GM19025 (cell line): ENCODE results near the gene TLDC2.
"Not testable (repeated sequence)": the region's sequence is repeated elsewhere in the genome, so short reads cannot be mapped to it uniquely, and the experiment has no call there.

ENCODE experiments used
- ATAC-seq: cut with Tn5 transposase; IDR thresholded peaks from one replicate; pipeline ENCODE4 v1.9.1; 2021; ENCODE audit warnings: mild to moderate bottlenecking, low read depth, moderate library complexity; ENCODE audit not compliant: unreplicated experiment

Gene TLDC2

GRCh38 chr20:36904690-36905089 is 28.8 kb downstream of the TLDC2 start:
- no peak for ATAC-seq

GRCh38 chr20:36905566-36905965 is 29.6 kb downstream of the TLDC2 start:
- ATAC-seq = not testable (repeated sequence)

DNA sequence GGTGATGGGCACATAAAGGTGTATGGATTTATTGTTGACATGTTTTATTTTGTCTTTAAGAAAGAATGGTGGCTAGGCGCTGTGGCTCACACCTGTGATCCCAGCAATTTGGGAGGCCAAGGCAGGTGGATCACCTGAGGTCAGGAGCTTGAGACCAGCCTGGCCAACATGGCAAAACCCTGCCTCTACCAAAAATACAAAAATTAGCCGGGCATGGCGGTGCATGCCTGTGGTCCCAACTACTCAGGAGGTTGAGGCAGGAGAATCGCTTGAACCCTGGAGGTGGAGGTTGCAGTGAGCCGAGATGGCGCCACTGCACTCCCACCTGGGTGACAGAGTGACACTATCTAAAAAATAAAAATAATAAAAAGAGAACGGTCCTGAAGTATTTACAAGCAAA is 30.1 kb downstream of the TLDC2 start:
- ATAC-seq = not testable (repeated sequence)

DNA sequence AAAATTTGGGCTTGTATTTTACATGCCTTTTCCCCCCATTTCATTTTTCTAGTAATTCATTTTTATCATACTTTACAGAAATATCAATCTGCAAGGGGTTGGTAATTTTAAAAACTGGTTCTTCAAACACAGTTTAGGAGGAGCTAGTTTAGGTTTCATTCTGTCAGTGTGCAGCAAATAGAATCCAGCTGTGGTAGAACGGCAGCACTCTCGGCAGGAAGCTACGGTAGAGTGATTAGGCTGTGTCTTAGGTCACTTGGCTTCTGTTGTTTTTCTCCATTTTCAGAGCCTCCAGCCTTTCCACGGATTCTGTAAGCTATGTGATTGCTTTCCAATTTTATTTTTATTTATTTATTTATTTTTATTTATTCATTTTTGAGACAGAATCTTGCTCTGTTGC is 32.7 kb downstream of the TLDC2 start:
- ATAC-seq = no peak

- no peak for ATAC-seq
These were observed 40.3 kb downstream of the TLDC2 start for GRCh38 chr20:36916199-36916598.

GRCh38 chr20:36917240-36917639 is 41.3 kb downstream of the TLDC2 start:
- no peak for ATAC-seq

GRCh38 chr20:36917943-36918342 is 42.0 kb downstream of the TLDC2 start:
- ATAC-seq = no peak

DNA sequence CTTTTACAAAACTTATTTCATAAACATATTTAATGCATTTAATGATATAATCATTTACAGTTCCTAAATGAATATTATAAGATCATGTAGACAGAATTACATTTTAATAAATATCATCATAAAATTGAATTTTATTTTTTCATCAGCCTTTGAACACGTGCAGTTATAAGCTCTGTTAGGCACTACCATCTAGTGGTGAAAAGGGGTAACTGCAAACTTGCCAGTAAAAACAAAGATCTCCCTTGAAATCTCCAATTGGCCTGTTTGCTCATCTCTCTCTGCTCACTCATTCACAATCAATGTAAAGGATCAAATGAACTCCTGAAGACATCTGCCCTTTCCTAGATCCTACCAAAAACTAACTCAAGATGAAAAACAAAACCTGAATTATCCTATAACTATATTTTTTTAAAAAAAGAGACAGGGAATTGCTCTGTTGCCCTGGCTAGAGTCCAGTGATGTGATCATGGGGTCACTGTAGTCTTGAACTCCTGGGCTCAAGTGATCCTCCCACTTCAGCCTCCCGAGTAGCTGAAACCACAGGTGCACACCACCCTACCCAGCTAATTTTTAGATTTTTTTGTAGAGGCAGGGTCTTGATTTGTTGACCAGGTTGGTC is 43.9 kb downstream of the TLDC2 start:
- ATAC-seq = no peak

DNA sequence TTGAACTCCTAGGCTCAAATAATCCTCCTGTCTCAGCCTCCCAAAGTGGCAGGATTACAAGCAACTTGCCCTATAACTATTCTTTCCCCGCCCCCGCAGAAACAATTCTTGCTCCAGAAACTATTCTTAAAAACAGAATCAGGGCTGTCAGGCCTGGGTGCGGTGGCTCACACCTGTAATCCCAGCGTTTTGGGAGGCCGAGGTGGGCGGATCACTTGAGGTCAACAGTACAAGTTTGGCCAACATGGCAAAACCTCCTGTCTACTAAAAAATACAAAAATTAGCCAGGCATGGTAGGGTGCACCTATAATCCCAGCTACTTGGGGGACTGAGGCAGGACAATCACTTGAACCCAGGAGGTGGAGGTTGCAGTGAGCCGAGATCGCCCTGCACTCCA is 44.4 kb downstream of the TLDC2 start:
- no peak for ATAC-seq

- ATAC-seq = no peak
These were observed 48.5 kb downstream of the TLDC2 start for GRCh38 chr20:36924167-36925045.

GRCh38 chr20:36925234-36925633 is 49.3 kb downstream of the TLDC2 start:
- ATAC-seq = no peak

DNA sequence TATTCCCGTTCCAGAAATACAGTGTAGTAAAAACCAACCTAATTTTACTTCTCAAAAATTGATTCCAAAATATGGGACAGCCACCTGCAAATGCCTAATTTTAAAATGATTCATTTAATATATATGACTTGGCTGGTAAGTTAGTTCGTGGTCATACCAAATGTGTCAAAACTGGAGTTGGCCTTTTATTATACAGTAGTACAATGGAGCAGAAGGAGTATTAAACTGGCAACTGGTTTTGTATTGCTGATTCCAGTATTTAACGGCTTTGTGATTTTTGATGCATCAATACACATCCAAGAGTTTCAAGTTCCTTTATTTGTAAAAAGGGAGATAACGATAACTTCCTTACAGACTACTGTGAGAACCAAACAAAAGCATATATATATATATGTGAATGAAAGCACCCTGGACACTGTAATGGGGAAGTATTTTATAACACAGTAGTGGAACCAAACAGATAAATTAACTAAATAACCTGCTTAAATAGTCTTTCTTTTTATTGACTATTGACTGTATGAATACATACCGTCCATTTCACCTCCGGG is 50.8 kb downstream of the TLDC2 start:
- ATAC-seq = no peak

- ATAC-seq = no peak
These were observed 51.8 kb downstream of the TLDC2 start for GRCh38 chr20:36927704-36928103.

- ATAC-seq = no peak
These were observed 53.4 kb downstream of the TLDC2 start for GRCh38 chr20:36929290-36929689.

- no peak for ATAC-seq
These were observed 53.8 kb downstream of the TLDC2 start for GRCh38 chr20:36929691-36930090.

DNA sequence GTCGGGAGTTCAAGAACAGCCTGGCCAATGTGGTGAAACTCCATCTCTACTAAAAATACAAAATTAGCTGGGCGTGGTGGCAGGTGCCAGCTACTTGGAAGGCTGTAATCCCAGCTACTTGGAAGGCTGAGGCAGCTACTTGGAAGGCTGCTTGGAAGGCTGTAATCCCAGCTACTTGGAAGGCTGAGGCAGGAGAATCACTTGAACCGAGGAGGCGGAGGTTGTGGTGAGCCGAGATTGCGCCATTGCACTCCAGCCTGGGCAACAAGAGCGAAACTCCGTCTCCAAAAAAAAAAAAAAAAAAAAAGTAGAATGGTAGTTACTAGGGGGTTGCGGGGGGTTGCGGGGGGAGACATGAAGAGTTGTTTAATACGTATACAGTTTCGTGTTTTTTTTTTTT is 56.1 kb downstream of the TLDC2 start:
- ATAC-seq = not testable (repeated sequence)

DNA sequence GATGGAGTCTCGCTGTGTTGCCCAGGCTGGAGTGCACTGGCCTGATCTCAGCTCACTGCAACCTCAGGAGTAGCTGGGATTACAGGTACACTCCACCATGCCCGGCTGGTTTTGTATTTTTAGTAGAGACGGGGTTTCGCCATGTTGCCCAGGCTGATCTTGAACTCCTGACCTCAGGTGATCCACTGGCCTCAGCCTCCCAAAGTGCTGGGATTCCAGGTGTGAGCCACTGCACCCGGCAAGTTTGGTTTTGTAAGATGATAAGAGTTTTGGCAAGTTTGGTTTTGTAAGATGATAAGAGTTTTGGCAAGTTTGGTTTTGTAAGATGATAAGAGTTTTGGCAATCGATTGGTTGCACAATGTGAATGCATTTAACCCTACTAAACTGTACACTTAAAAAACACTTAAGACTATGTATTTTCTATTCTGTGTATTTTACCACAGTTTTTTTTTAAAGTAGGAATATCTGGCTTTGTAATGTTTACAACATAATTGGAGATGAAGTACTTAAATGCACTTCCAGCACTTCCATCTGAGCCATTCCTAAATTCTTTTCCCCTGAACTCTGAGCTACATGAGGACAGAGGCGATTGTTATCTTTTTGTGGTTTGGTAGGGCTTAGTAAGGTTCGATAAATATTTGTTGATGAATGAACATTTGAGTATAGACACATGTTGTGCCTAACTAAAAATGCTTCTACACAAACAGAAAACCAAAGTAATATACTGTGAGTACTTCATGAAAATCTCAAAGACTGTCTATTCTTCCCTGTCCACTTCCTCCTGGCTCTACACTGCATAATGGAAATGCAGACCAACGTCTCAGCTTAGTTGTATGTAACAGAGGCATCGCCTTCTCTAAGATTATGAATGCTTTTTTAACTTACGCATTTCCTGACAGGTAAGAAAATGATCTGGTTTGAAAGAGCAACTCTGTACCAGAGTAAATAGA is 56.8 kb downstream of the TLDC2 start:
- ATAC-seq = no peak

DNA sequence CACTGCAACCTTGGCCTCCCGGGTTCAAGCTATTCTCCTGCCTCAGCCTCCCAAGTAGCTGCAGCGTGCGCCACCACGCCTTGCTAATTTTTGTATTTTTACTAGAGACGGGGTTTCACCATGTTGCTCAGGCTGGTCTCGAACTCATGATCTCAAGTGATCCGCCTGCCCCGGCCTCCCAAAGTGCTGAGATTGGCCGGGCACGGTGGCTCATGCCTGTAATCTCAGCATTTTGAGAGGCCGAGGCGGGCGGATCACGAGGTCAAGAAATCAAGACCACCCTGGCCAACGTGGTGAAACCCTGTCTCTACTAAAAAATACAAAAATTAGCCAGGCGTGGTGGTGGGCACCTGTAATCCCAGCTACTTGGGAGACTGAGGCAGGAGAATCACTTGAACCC is 57.6 kb downstream of the TLDC2 start:
- not testable (repeated sequence) for ATAC-seq

GRCh38 chr20:36936341-36936740 is 60.4 kb downstream of the TLDC2 start:
- no peak for ATAC-seq

GRCh38 chr20:36936761-36937401 is 60.9 kb downstream of the TLDC2 start:
- not testable (repeated sequence) for ATAC-seq
